Trophoblast cell (in vitro differentiated cells and primary cell): ENCODE measurements around the gene GSS.

Experiments
- DNase-seq, 2 donors: peaks; one replicate each; pipeline ENCODE4 v3.0.0-alpha.2; 2016
- H2AFZ ChIP-seq: 2 replicates; pipeline ENCODE4 v1.6.1; 2013; ENCODE audit warnings: low read length, moderate library complexity, mild to moderate bottlenecking; ENCODE audit not compliant: insufficient read depth, poor library complexity
- H2AK5ac ChIP-seq: 2 replicates; pipeline ENCODE4 v1.6.1; 2013; ENCODE audit warnings: mild to moderate bottlenecking, low read length
- H2BK120ac ChIP-seq: 2 replicates; pipeline ENCODE4 v1.6.1; 2013; ENCODE audit warnings: low read length, mild to moderate bottlenecking, moderate library complexity; ENCODE audit not compliant: insufficient read depth, poor library complexity
- H2BK12ac ChIP-seq: 2 replicates; pipeline ENCODE4 v1.6.1; 2013; ENCODE audit warnings: mild to moderate bottlenecking, low read length, moderate library complexity
- H2BK5ac ChIP-seq: 2 replicates; pipeline ENCODE4 v1.6.1; 2013; ENCODE audit warnings: low read length, low read depth, moderate library complexity, mild to moderate bottlenecking; ENCODE audit not compliant: poor library complexity
- H3K14ac ChIP-seq: 2 replicates; pipeline ENCODE4 v1.6.1; 2013; ENCODE audit warnings: mild to moderate bottlenecking, low read length
- H3K18ac ChIP-seq: 2 replicates; pipeline ENCODE4 v1.6.1; 2013; ENCODE audit warnings: mild to moderate bottlenecking, low read length
- H3K23ac ChIP-seq: 2 replicates; pipeline ENCODE4 v1.6.1; 2013; ENCODE audit warnings: low read length
- H3K27ac ChIP-seq: 2 replicates; pipeline ENCODE4 v1.5.1; 2013; ENCODE audit warnings: low read depth, mild to moderate bottlenecking, inconsistent platforms, low read length, moderate library complexity
- H3K27me3 ChIP-seq: 2 replicates; pipeline ENCODE4 v1.6.1; 2013; ENCODE audit warnings: inconsistent platforms, mild to moderate bottlenecking, low read length, moderate library complexity; ENCODE audit not compliant: insufficient read depth
- H3K36me3 ChIP-seq, 2 experiments: 1 replicate in 1 of 2; 2 replicates in 1 of 2; pipeline ENCODE4 v1.6.1; 2013; ENCODE audit warnings: low read length in 2 of 2, mild to moderate bottlenecking in 2 of 2, moderate library complexity in 1 of 2; ENCODE audit not compliant: insufficient read depth in 2 of 2, control insufficient read depth in 1 of 2
- H3K4ac ChIP-seq: 2 replicates; pipeline ENCODE4 v1.6.1; 2013; ENCODE audit warnings: low read depth, mild to moderate bottlenecking, low read length, moderate library complexity
- H3K4me1 ChIP-seq, 2 experiments: 1 replicate in 1 of 2; 2 replicates in 1 of 2; pipeline ENCODE4 v1.6.1; 2013; ENCODE audit warnings: low read length in 2 of 2, mild to moderate bottlenecking in 2 of 2, moderate library complexity in 1 of 2; ENCODE audit not compliant: insufficient read depth in 2 of 2, control insufficient read depth in 1 of 2
- H3K4me2 ChIP-seq: 2 replicates; pipeline ENCODE4 v1.6.1; 2013; ENCODE audit warnings: inconsistent platforms, mild to moderate bottlenecking, low read length, moderate library complexity
- H3K4me3 ChIP-seq: 2 replicates; pipeline ENCODE4 v1.5.1; 2013; ENCODE audit warnings: mild to moderate bottlenecking, low read depth, low read length, inconsistent platforms
- H3K79me1 ChIP-seq: one replicate; pipeline ENCODE4 v1.6.1; 2013; ENCODE audit warnings: low read length
- H3K79me2 ChIP-seq: 2 replicates; pipeline ENCODE4 v1.6.1; 2013; ENCODE audit warnings: low read length, mild to moderate bottlenecking; ENCODE audit not compliant: control insufficient read depth, insufficient read depth, poor library complexity
- H3K9ac ChIP-seq: 2 replicates; pipeline ENCODE4 v1.6.1; 2013; ENCODE audit warnings: mild to moderate bottlenecking, low read length
- H3K9me3 ChIP-seq: 2 replicates; pipeline ENCODE4 v1.6.1; 2013; ENCODE audit warnings: low read depth, mild to moderate bottlenecking, control low read depth, inconsistent platforms, low read length; ENCODE audit not compliant: insufficient read depth
- H4K12ac ChIP-seq: 2 replicates; pipeline ENCODE4 v1.6.1; 2013; ENCODE audit warnings: low read depth, mild to moderate bottlenecking, low read length, moderate library complexity
- H4K8ac ChIP-seq: 2 replicates; pipeline ENCODE4 v1.6.1; 2013; ENCODE audit warnings: low read depth, mild to moderate bottlenecking, low read length, moderate library complexity
- H4K91ac ChIP-seq: one replicate; pipeline ENCODE4 v1.6.1; 2013; ENCODE audit warnings: low read depth, mild to moderate bottlenecking, low read length, moderate library complexity
- WGBS: extraction: QIAGEN DNeasy Blood & Tissue Kit; methylation state at CpG from one replicate; pipeline ENCODE4 v1.1.7; 2013; ENCODE audit warnings: missing lambda C conversion rate; ENCODE audit not compliant: insufficient read length, insufficient coverage; ENCODE audit errors: extremely low coverage; 5-methylcytosine and 5-hydroxymethylcytosine counted together

GSS gene

GRCh38 chr20:34990661-34991214 lies 35.1 kb upstream of the GSS start:
- Histone ChIP-seq H3K79me1 (no peaks in the 10 kb centered on the region), H2BK5ac (no peak overlapping the region)
- WGBS = no CpG with 5 or more reads among the region's 18 CpGs

GRCh38 chr20:34990231-34990630 lies 34.6 kb upstream of the GSS start:
- Histone ChIP-seq H3K23ac (no peak overlapping the region), H4K8ac (no peak overlapping the region), H2AFZ (no peak overlapping the region), H3K27me3 (no peaks in the 10 kb centered on the region), H2BK5ac (no peak overlapping the region), H3K4me2 (no peak overlapping the region), H3K79me1 (no peaks in the 10 kb centered on the region), H3K36me3 (peaks cover 24 to 28% of the 10 kb centered on the region in 2 experiments), H3K4me1 (no peaks in the 10 kb centered on the region), H2AK5ac (no peak overlapping the region), H3K18ac (no peak overlapping the region), H4K91ac (no peak overlapping the region), H3K14ac (no peak overlapping the region), H3K4me3 (no peak overlapping the region), H4K12ac (no peak overlapping the region), H3K79me2 (no peaks in the 10 kb centered on the region), H3K9ac (no peak overlapping the region), H3K27ac (no peak overlapping the region), H3K4ac (no peak overlapping the region), H3K9me3 (no peaks in the 10 kb centered on the region), H2BK12ac (no peak overlapping the region), H2BK120ac (no peak overlapping the region)
- DNase-seq = no peak
- no CpG with 5 or more reads among the region's 11 CpGs for WGBS

More at GRCh38 chr20:34990661-34991214, 35.1 kb upstream of the GSS start:
- H3K36me3 ChIP-seq = peaks cover 30 to 33% of the 10 kb centered on the region in 2 experiments
- no peak overlapping the region for H3K4me2 ChIP-seq
- no peak overlapping the region for H3K4me3 ChIP-seq
- no peak overlapping the region for H3K27ac ChIP-seq
- H2AFZ ChIP-seq = no peak overlapping the region
- no peak overlapping the region for H2BK120ac ChIP-seq
- H3K23ac ChIP-seq = no peak overlapping the region
- no peak overlapping the region for H2BK12ac ChIP-seq
- no peak overlapping the region for H3K4ac ChIP-seq
- DNase-seq = no peak
- no peaks in the 10 kb centered on the region for H3K79me2 ChIP-seq
- no peak overlapping the region for H3K14ac ChIP-seq
- no peaks in the 10 kb centered on the region for H3K9me3 ChIP-seq
- H2AK5ac ChIP-seq = no peak overlapping the region
- no peak overlapping the region for H4K8ac ChIP-seq
- H3K9ac ChIP-seq = no peak overlapping the region
- no peak overlapping the region for H3K18ac ChIP-seq
- no peaks in the 10 kb centered on the region for H3K27me3 ChIP-seq
- H4K91ac ChIP-seq = no peak overlapping the region
- no peak overlapping the region for H4K12ac ChIP-seq
- no peaks in the 10 kb centered on the region for H3K4me1 ChIP-seq

GRCh38 chr20:34989670-34990069 lies 34.1 kb upstream of the GSS start:
- no peak overlapping the region for H3K23ac ChIP-seq
- H3K27ac ChIP-seq = no peak overlapping the region

GRCh38 chr20:34989118-34989517 lies 33.5 kb upstream of the GSS start:
- no peak overlapping the region for H3K4me2 ChIP-seq
- H3K4me3 ChIP-seq = no peak overlapping the region
- H3K23ac ChIP-seq = no peak overlapping the region
- H2AFZ ChIP-seq = no peak overlapping the region
- no peak overlapping the region for H2BK120ac ChIP-seq
- no peak overlapping the region for H2BK5ac ChIP-seq
- H3K4ac ChIP-seq = no peak overlapping the region
- no peaks in the 10 kb centered on the region for H3K79me2 ChIP-seq
- peaks cover 17 to 18% of the 10 kb centered on the region in 2 experiments for H3K36me3 ChIP-seq
- H3K18ac ChIP-seq = no peak overlapping the region
- H3K79me1 ChIP-seq = no peaks in the 10 kb centered on the region
- no peak overlapping the region for H4K12ac ChIP-seq
- H3K4me1 ChIP-seq = no peaks in the 10 kb centered on the region
- H3K9me3 ChIP-seq = no peaks in the 10 kb centered on the region
- no peaks in the 10 kb centered on the region for H3K27me3 ChIP-seq
- DNase-seq = no peak
- no peak overlapping the region for H3K14ac ChIP-seq
- H3K9ac ChIP-seq = no peak overlapping the region
- no peak overlapping the region for H4K8ac ChIP-seq
- no peak overlapping the region for H2AK5ac ChIP-seq
- H4K91ac ChIP-seq = no peak overlapping the region
- no peak overlapping the region for H3K27ac ChIP-seq
- no peak overlapping the region for H2BK12ac ChIP-seq
- no CpG with 5 or more reads among the region's 4 CpGs for WGBS

More at GRCh38 chr20:34989670-34990069, 34.1 kb upstream of the GSS start:
- no peak overlapping the region for H3K14ac ChIP-seq
- H2BK120ac ChIP-seq = no peak overlapping the region
- no peak overlapping the region for H4K91ac ChIP-seq
- no CpG with 5 or more reads among the region's 14 CpGs for WGBS
- H3K36me3 ChIP-seq = peaks cover 19 to 22% of the 10 kb centered on the region in 2 experiments
- no peaks in the 10 kb centered on the region for H3K79me1 ChIP-seq
- no peak overlapping the region for H2AK5ac ChIP-seq
- H4K12ac ChIP-seq = no peak overlapping the region
- H4K8ac ChIP-seq = no peak overlapping the region
- no peaks in the 10 kb centered on the region for H3K9me3 ChIP-seq
- H3K4me2 ChIP-seq = no peak overlapping the region
- H3K4me3 ChIP-seq = no peak overlapping the region
- no peaks in the 10 kb centered on the region for H3K4me1 ChIP-seq
- no peaks in the 10 kb centered on the region for H3K27me3 ChIP-seq
- no peak overlapping the region for H2BK5ac ChIP-seq
- H2BK12ac ChIP-seq = no peak overlapping the region
- no peak for DNase-seq
- no peak overlapping the region for H3K9ac ChIP-seq
- no peaks in the 10 kb centered on the region for H3K79me2 ChIP-seq
- no peak overlapping the region for H3K4ac ChIP-seq
- H2AFZ ChIP-seq = no peak overlapping the region
- H3K18ac ChIP-seq = no peak overlapping the region
